Gastrocnemius medialis (tissue), 4 donors: ENCODE data around the gene TENM3.

Source experiments
- POLR2A ChIP-seq, 2 donors: fragments of 450-650 bp; IDR thresholded peaks; one replicate each; pipeline ENCODE4 v1.6.1; 2017; ENCODE audit warnings: antibody characterized with exemption in 2 of 2, mild to moderate bottlenecking in 2 of 2, moderate library complexity in 2 of 2
- TF ChIP-seq, protein P1 (sequence below), 5 experiments: fragments of 450-650 bp in 3 of 5; fragments of 200-600 bp in 2 of 5; sonication (generic) in 2 of 5; IDR thresholded peaks in 4 of 5; conservative IDR thresholded peaks in 1 of 5; 1 replicate in 4 of 5; 2 replicates in 1 of 5; pipeline ENCODE4 v1.5.1; 2016 to 2019; ENCODE audit warnings: antibody characterized with exemption in 5 of 5, mild to moderate bottlenecking in 3 of 5, moderate library complexity in 3 of 5

DNA sequence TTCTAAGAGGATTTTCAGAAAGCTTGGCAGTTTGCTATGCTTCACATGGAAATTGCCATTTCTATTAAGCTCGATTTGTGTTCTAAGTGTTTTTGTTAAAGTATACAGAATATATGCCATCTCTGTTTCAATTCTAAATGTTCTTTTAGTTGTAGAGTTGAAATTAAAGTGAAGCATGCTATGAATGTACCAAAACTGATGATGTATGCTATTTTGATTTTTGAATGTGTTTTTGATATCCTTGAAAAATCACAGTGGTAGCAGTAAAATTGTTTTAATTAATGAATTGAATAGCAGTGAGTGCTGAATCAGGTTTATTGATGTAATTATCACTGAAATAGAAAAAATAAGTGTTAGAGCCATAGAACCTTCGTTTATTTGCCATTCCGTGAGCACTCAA, 110.9 kb downstream of the TENM3 start:
- TF ChIP-seq, protein P1, sequence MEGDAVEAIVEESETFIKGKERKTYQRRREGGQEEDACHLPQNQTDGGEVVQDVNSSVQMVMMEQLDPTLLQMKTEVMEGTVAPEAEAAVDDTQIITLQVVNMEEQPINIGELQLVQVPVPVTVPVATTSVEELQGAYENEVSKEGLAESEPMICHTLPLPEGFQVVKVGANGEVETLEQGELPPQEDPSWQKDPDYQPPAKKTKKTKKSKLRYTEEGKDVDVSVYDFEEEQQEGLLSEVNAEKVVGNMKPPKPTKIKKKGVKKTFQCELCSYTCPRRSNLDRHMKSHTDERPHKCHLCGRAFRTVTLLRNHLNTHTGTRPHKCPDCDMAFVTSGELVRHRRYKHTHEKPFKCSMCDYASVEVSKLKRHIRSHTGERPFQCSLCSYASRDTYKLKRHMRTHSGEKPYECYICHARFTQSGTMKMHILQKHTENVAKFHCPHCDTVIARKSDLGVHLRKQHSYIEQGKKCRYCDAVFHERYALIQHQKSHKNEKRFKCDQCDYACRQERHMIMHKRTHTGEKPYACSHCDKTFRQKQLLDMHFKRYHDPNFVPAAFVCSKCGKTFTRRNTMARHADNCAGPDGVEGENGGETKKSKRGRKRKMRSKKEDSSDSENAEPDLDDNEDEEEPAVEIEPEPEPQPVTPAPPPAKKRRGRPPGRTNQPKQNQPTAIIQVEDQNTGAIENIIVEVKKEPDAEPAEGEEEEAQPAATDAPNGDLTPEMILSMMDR (IDR thresholded peaks at IDR 0.05 in 4 of 5, conservative IDR thresholded peaks at IDR 0.05 in 1 of 5), result no peak
- TF ChIP-seq POLR2A (IDR thresholded peaks at IDR 0.05), result no peak
